H1 (cell line): ENCODE measurements around the gene MSANTD3. TPM values are rescaled to one million over a fixed set of nuclear protein-coding genes. Genes with fewer than 3 reads are reported as not detected.
"Not testable (repeated sequence)": the region's sequence is repeated elsewhere in the genome, so short reads cannot be mapped to it uniquely, and the experiment has no call there.

ENCODE experiments used
- CTCF ChIA-PET: fragments of 300-600 bp; sonication (Branson Sonifier 250); formaldehyde crosslinking; loops from one replicate; lab custom pipeline; 2021; ENCODE audit not compliant: partially characterized antibody; lab: Charles Lee
- POLR2A ChIA-PET: fragments of 300-600 bp; sonication (Branson Sonifier 250); formaldehyde crosslinking; loops from one replicate; lab custom pipeline; 2021; ENCODE audit warnings: inconsistent platforms; ENCODE audit not compliant: partially characterized antibody; lab: Charles Lee
- DNase-seq, 2 experiments: peaks; one replicate each; pipeline versions ENCODE4 v3.0.0 to v3.0.0-alpha.2; 2010 to 2022; ENCODE audit warnings: low spot score in 2 of 2, low read depth in 1 of 2, mixed read lengths in 1 of 2
- FAIRE-seq: peaks from 2 replicates; lab custom pipeline; 2011; peaks lifted over from hg19 to GRCh38; lab: Jason Lieb, UNC
- H2AFZ ChIP-seq: 2 replicates; pipeline ENCODE4 v1.8.1; 2012; ENCODE audit warnings: low read length, inconsistent platforms
- H2AK5ac ChIP-seq: 2 replicates; pipeline ENCODE4 v1.6.1; 2013; ENCODE audit warnings: low read depth, low read length
- H2BK120ac ChIP-seq: replicated peaks from 2 replicates; pipeline ENCODE3; 2013; ENCODE audit warnings: low read depth, low read length, inconsistent platforms
- H2BK12ac ChIP-seq: 2 replicates; pipeline ENCODE4 v1.6.1; 2013; ENCODE audit warnings: low read depth, low read length
- H2BK15ac ChIP-seq: 2 replicates; pipeline ENCODE4 v1.6.1; 2013; ENCODE audit warnings: low read length
- H2BK20ac ChIP-seq: 2 replicates; pipeline ENCODE4 v1.6.1; 2013; ENCODE audit warnings: low read length
- H2BK5ac ChIP-seq: 2 replicates; pipeline ENCODE4 v1.6.1; 2013; ENCODE audit warnings: low read depth, low read length
- H3K14ac ChIP-seq: 2 replicates; pipeline ENCODE4 v1.6.1; 2013; ENCODE audit warnings: inconsistent platforms; ENCODE audit not compliant: insufficient read length
- H3K18ac ChIP-seq: 2 replicates; pipeline ENCODE4 v1.6.1; 2013; ENCODE audit warnings: low read length; ENCODE audit errors: extremely low read depth
- H3K23ac ChIP-seq: 2 replicates; pipeline ENCODE4 v1.6.1; 2013; ENCODE audit warnings: inconsistent platforms; ENCODE audit not compliant: insufficient read length
- H3K23me2 ChIP-seq: 2 replicates; pipeline ENCODE4 v1.6.1; 2013; ENCODE audit warnings: low read depth, low read length
- H3K27ac ChIP-seq: 2 replicates; pipeline ENCODE4 v1.6.1; 2011; ENCODE audit warnings: low read depth, low read length, inconsistent platforms
- H3K27me3 ChIP-seq, 4 experiments: replicated peaks in 1 of 4; 1 replicate in 1 of 4; 2 replicates in 3 of 4; pipeline versions ENCODE4 v1.6.1 to v1.8.1; 2011 to 2013; ENCODE audit warnings: low read length in 3 of 4, mild to moderate bottlenecking in 3 of 4, inconsistent platforms in 2 of 4, mixed read lengths in 2 of 4, moderate library complexity in 1 of 4; ENCODE audit not compliant: control insufficient read depth in 3 of 4, insufficient read depth in 3 of 4; ENCODE audit errors: extremely low read depth in 1 of 4
- H3K36me3 ChIP-seq, 4 experiments: 2 replicates each; pipeline versions ENCODE4 v1.6.1 to v1.8.1; 2011 to 2013; ENCODE audit warnings: mild to moderate bottlenecking in 4 of 4, low read length in 3 of 4, moderate library complexity in 2 of 4, control low read depth in 1 of 4, inconsistent platforms in 1 of 4; ENCODE audit not compliant: insufficient read depth in 4 of 4, control insufficient read depth in 2 of 4
- H3K4ac ChIP-seq: replicated peaks from 2 replicates; pipeline ENCODE3; 2013; ENCODE audit warnings: low read length, low read depth, mixed read lengths, inconsistent platforms; ENCODE audit not compliant: insufficient read length
- H3K4me1 ChIP-seq, 4 experiments: replicated peaks in 1 of 4; 1 replicate in 1 of 4; 2 replicates in 3 of 4; pipeline versions ENCODE4 v1.6.1 to v1.8.1; 2011 to 2013; ENCODE audit warnings: low read length in 3 of 4, inconsistent platforms in 2 of 4, mixed read lengths in 1 of 4; ENCODE audit not compliant: insufficient read depth in 4 of 4, control insufficient read depth in 3 of 4
- H3K4me2 ChIP-seq, 2 experiments: 2 replicates each; pipeline versions ENCODE4 v1.6.1 to v1.8.1; 2011 to 2013; ENCODE audit warnings: low read depth in 2 of 2, low read length in 2 of 2, control low read depth in 1 of 2, inconsistent platforms in 1 of 2, mild to moderate bottlenecking in 1 of 2; ENCODE audit not compliant: insufficient read depth in 1 of 2
- H3K4me3 ChIP-seq, 4 experiments: fragments of 200-600, 300-600 bp in 1 of 4; sonication (generic), shearing (Covaris generic), sonication (Bioruptor Twin) in 1 of 4; 2 replicates each; pipeline versions ENCODE4 v1.5.1 to v1.8.1; 2011 to 2016; ENCODE audit warnings: low read length in 4 of 4, low read depth in 3 of 4, control low read depth in 2 of 4, inconsistent platforms in 2 of 4, mild to moderate bottlenecking in 2 of 4, mixed read lengths in 1 of 4, moderate library complexity in 1 of 4; ENCODE audit not compliant: insufficient read depth in 2 of 4; ENCODE audit errors: extremely low read depth in 1 of 4
- H3K56ac ChIP-seq: replicated peaks from 2 replicates; pipeline ENCODE3; 2013; ENCODE audit warnings: low read depth, mild to moderate bottlenecking, mixed read lengths, low read length, inconsistent platforms; ENCODE audit not compliant: insufficient read length
- H3K79me1 ChIP-seq: 2 replicates; pipeline ENCODE4 v1.6.1; 2013; ENCODE audit warnings: low read depth, low read length, control low read depth
- H3K79me2 ChIP-seq, 2 experiments: 2 replicates each; pipeline versions ENCODE4 v1.6.1 to v1.8.1; 2012 to 2013; ENCODE audit warnings: low read length in 2 of 2, mild to moderate bottlenecking in 2 of 2, inconsistent platforms in 1 of 2; ENCODE audit not compliant: insufficient read depth in 2 of 2, control insufficient read depth in 1 of 2
- H3K9ac ChIP-seq, 4 experiments: replicated peaks in 1 of 4; 1 replicate in 1 of 4; 2 replicates in 3 of 4; pipeline versions ENCODE4 v1.6.1 to v1.8.1; 2011 to 2013; ENCODE audit warnings: low read depth in 3 of 4, low read length in 3 of 4, control low read depth in 2 of 4, mild to moderate bottlenecking in 2 of 4, moderate library complexity in 2 of 4, inconsistent platforms in 1 of 4; ENCODE audit errors: extremely low read depth in 1 of 4
- H3K9me3 ChIP-seq, 2 experiments: 2 replicates each; pipeline versions ENCODE4 v1.6.1 to v1.8.1; 2012 to 2013; ENCODE audit warnings: mild to moderate bottlenecking in 2 of 2, moderate library complexity in 2 of 2, control low read depth in 1 of 2, inconsistent platforms in 1 of 2, low read depth in 1 of 2, low read length in 1 of 2, mixed read lengths in 1 of 2; ENCODE audit not compliant: insufficient read depth in 2 of 2
- H4K20me1 ChIP-seq, 2 experiments: replicated peaks in 1 of 2; 2 replicates each; pipeline versions ENCODE3 to v1.8.1; 2011 to 2013; ENCODE audit warnings: inconsistent platforms in 2 of 2, low read length in 2 of 2, mild to moderate bottlenecking in 1 of 2; ENCODE audit not compliant: insufficient read depth in 2 of 2, control insufficient read depth in 1 of 2
- H4K5ac ChIP-seq: 2 replicates; pipeline ENCODE4 v1.6.1; 2013; ENCODE audit warnings: low read length, low read depth, mixed read lengths, inconsistent platforms; ENCODE audit not compliant: insufficient read length
- H4K8ac ChIP-seq: 2 replicates; pipeline ENCODE4 v1.8.0; 2013; ENCODE audit warnings: mild to moderate bottlenecking, moderate library complexity, low read length, inconsistent platforms; ENCODE audit not compliant: insufficient read depth; ENCODE audit errors: extremely low read depth
- H4K91ac ChIP-seq: replicated peaks from 2 replicates; pipeline ENCODE3; 2013; ENCODE audit warnings: low read length, mixed read lengths, inconsistent platforms; ENCODE audit not compliant: insufficient read length
- GABPA ChIP-seq: IDR thresholded peaks from 2 replicates; pipeline ENCODE4 v1.6.1; 2011; ENCODE audit warnings: mild to moderate bottlenecking, low read length, moderate library complexity, borderline replicate concordance; ENCODE audit not compliant: insufficient read depth
- HDAC2 ChIP-seq, 2 experiments: fragments of 300-600 bp in 1 of 2; sonication (generic) in 1 of 2; IDR thresholded peaks; 2 replicates each; pipeline ENCODE4 v1.6.1; 2011 to 2012; ENCODE audit warnings: low read depth in 2 of 2, low read length in 2 of 2, mild to moderate bottlenecking in 2 of 2, moderate library complexity in 2 of 2, borderline replicate concordance in 1 of 2, inconsistent platforms in 1 of 2
- JUND ChIP-seq: IDR thresholded peaks from 2 replicates; pipeline ENCODE4 v1.6.1; 2011; ENCODE audit warnings: mild to moderate bottlenecking, improper control_type of control experiment, low read length
- SIN3A ChIP-seq, 2 experiments: IDR thresholded peaks in 1 of 2; conservative IDR thresholded peaks in 1 of 2; 2 replicates each; pipeline ENCODE4 v1.6.1; 2011 to 2012; ENCODE audit warnings: low read length in 2 of 2, improper control_type of control experiment in 1 of 2, low read depth in 1 of 2, mild to moderate bottlenecking in 1 of 2
- TEAD4 ChIP-seq: IDR thresholded peaks from 2 replicates; pipeline ENCODE4 v1.6.1; 2012; ENCODE audit warnings: low read depth, low read length, inconsistent platforms, mixed read lengths
- WGBS, 2 experiments: shearing (Covaris generic) in 1 of 2; methylation state at CpG; one replicate each; pipeline versions ENCODE4 v1.1.6 to v1.1.7; 2013 to 2015; ENCODE audit warnings: low lambda C conversion rate in 2 of 2, mixed read lengths in 2 of 2, inconsistent platforms in 1 of 2, low coverage in 1 of 2, missing lambda C conversion rate in 1 of 2; ENCODE audit not compliant: insufficient replicate concordance in 2 of 2, insufficient coverage in 1 of 2, insufficient read length in 1 of 2; ENCODE audit errors: extremely low coverage in 1 of 2, missing lambda C conversion rate in 1 of 2; 5-methylcytosine and 5-hydroxymethylcytosine counted together
- polyA plus RNA-seq, 7 experiments: library from polyadenylated mRNA; depleted of rRNA in 3 of 7; stranded (reverse) in 5 of 7; unstranded in 2 of 7; fragments of >200 nt in 5 of 7; fragments of 200-250 nt in 2 of 7; gene quantifications; 1 replicate in 5 of 7; 2 replicates in 1 of 7; 4 replicates in 1 of 7; pipeline versions ENCODE4 v1.2.1 to v1.2.3, GENCODE V29; 2011 to 2013; ENCODE audit warnings: missing spikeins in 2 of 7, mixed read lengths in 2 of 7
- total RNA-seq: library from RNA; stranded (reverse); fragmentation: NEBNext Ultra II Directional; extraction: Animal tissue kit (Norgen Biotek cat#: 25700); gene quantifications from 2 replicates; pipeline ENCODE4 v1.2.1, GENCODE V29; 2021
- TF ChIP-seq, protein P1 (sequence below): IDR thresholded peaks from 2 replicates; pipeline ENCODE4 v1.6.1; 2011; ENCODE audit warnings: low read depth, mild to moderate bottlenecking, low read length; ENCODE audit not compliant: insufficient read depth

The MSANTD3 gene
- total and polyA plus RNA-seq, 2 of the 8 experiments (the other 6 are each of a cell fraction or from before 2014, with no cell fraction given), result 12.0 to 41.3 TPM

DNA sequence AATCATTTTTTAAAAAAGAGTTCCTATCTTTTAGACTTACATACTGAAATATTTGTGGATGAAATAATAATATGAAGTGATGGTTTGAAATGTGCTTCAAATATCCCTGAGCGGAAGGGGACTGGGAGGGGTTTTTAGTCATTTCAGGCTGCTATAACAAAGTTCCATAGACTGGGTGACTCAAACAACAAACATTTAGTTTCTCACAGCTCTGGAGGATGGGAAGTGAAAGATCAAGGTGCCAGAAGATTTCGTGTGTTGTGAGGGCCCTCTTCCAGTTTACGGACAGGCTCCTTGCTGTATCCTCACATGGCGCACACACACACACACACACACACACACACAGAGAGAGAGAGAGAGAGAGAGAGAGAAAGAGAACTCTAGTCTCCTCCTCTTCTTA, 47.1 kb upstream of the MSANTD3 start (continued):
- TF ChIP-seq, protein P1, sequence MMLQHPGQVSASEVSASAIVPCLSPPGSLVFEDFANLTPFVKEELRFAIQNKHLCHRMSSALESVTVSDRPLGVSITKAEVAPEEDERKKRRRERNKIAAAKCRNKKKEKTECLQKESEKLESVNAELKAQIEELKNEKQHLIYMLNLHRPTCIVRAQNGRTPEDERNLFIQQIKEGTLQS, result no peak
- no peak for TF ChIP-seq HDAC2 (IDR thresholded peaks at IDR 0.05; ENCODE audit: borderline replicate concordance in 1 of 2, low read depth in 2 of 2, low read length in 2 of 2)
- TF ChIP-seq JUND, result no peak
- TF ChIP-seq TEAD4, result no peak
- no peak for TF ChIP-seq GABPA
- no peak for TF ChIP-seq SIN3A (conservative IDR thresholded peaks at IDR 0.05 in 1 of 2, IDR thresholded peaks at IDR 0.05 in 1 of 2; ENCODE audit: low read depth in 1 of 2, low read length in 2 of 2)
- TF ChIP-seq, all 59 proteins: peak for 0

DNA sequence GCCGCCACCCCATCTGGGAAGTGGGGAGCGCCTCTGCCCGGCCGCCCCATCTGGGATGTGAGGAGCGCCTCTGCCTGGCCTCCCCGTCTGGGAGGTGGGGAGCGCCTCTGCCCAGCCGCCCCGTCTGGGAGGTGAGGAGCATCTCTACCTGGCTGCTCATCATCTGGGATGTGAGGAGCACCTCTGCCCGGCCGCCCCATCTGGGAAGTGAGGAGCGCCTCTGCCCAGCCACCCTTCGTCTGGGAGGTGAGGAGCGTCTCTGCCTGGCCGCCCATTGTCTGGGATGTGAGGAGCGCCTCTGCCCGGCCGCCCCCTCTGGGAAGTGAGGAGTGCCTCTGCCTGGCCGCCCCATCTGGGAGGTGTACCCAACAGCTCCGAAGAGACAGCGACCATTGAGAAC, 34.0 kb upstream of the MSANTD3 start:
- H3K4me3 ChIP-seq, H4K91ac ChIP-seq, CTCF ChIA-PET, H3K23ac ChIP-seq, H3K56ac ChIP-seq, H3K4me1 ChIP-seq, H3K18ac ChIP-seq, H3K27me3 ChIP-seq, H2AFZ ChIP-seq, H3K9ac ChIP-seq, H4K20me1 ChIP-seq, H2AK5ac ChIP-seq, FAIRE-seq, H3K14ac ChIP-seq, H2BK20ac ChIP-seq, H3K79me2 ChIP-seq, H4K8ac ChIP-seq, H4K5ac ChIP-seq, H3K4ac ChIP-seq, H2BK12ac ChIP-seq, H2BK15ac ChIP-seq, H3K23me2 ChIP-seq, POLR2A ChIA-PET, H3K4me2 ChIP-seq, H2BK5ac ChIP-seq, DNase-seq, H2BK120ac ChIP-seq, H3K27ac ChIP-seq, H3K79me1 ChIP-seq: not testable (repeated sequence)
- 95% methylated on average over 14 of the region's 21 CpGs; no CpG with 5 or more reads in 1 of the 2 experiments for WGBS, 2 experiments
- H3K36me3 ChIP-seq, result peaks cover 0 to 12% (median 0%) of the 10 kb centered on the region in 4 experiments; a peak in 2 of 8 replicates
- H3K9me3 ChIP-seq, result peaks cover 4 to 23% of the 10 kb centered on the region in 2 experiments; a peak in 3 of 4 replicates
